Endothelial cell of umbilical vein (primary cell): ENCODE measurements around the gene LEUTX. TPM values are rescaled to one million over a fixed set of nuclear protein-coding genes. Genes with fewer than 3 reads are reported as not detected.

Source experiments
- BruUV-seq: library from RNA; stranded (reverse); fragments of 400-500 nt; replicated peaks from 2 replicates; lab custom pipeline; 2021; lab: Mats Ljungman, UMichigan
- CTCF ChIA-PET: fragments of 300-600, 350-600 bp; sonication (Branson Sonifier 250); formaldehyde crosslinking; loops from one replicate; lab custom pipeline; 2021; ENCODE audit warnings: antibody characterized with exemption, inconsistent platforms; lab: Charles Lee
- POLR2A ChIA-PET: fragments of 300-600, 350-600 bp; sonication (Branson Sonifier 250); formaldehyde crosslinking; loops from one replicate; lab custom pipeline; 2021; ENCODE audit warnings: antibody characterized with exemption, inconsistent platforms; lab: Charles Lee
- DNase-seq: peaks from one replicate; pipeline ENCODE4 v3.0.0-alpha.2; 2011; ENCODE audit warnings: low read depth, low spot score
- FAIRE-seq: peaks from 2 replicates; lab custom pipeline; 2011; peaks lifted over from hg19 to GRCh38; lab: Jason Lieb, UNC
- H2AFZ ChIP-seq: 2 replicates; pipeline ENCODE4 v1.6.0; 2012; ENCODE audit warnings: low read depth, low read length, control low read depth, inconsistent platforms
- H3K27ac ChIP-seq: 2 replicates; pipeline ENCODE4 v1.5.1; 2011; ENCODE audit warnings: low read depth, mild to moderate bottlenecking, control low read depth, low read length, moderate library complexity; ENCODE audit not compliant: insufficient read depth
- H3K27me3 ChIP-seq, 2 experiments: 2 replicates each; pipeline versions ENCODE4 v1.6.0 to v1.6.1; 2011; ENCODE audit warnings: low read length in 2 of 2, mixed read lengths in 1 of 2; ENCODE audit not compliant: control insufficient read depth in 2 of 2, insufficient read depth in 2 of 2
- H3K36me3 ChIP-seq, 2 experiments: 2 replicates in 1 of 2; 3 replicates in 1 of 2; pipeline ENCODE4 v1.5.1; 2011; ENCODE audit warnings: low read length in 2 of 2, mild to moderate bottlenecking in 1 of 2, moderate library complexity in 1 of 2; ENCODE audit not compliant: control insufficient read depth in 2 of 2, insufficient read depth in 2 of 2; ENCODE audit errors: extremely low read depth in 1 of 2
- H3K4me1 ChIP-seq: 3 replicates; pipeline ENCODE4 v1.5.1; 2011; ENCODE audit warnings: mild to moderate bottlenecking, low read length; ENCODE audit not compliant: control insufficient read depth, insufficient read depth; ENCODE audit errors: extremely low read depth
- H3K4me2 ChIP-seq: 2 replicates; pipeline ENCODE4 v1.6.1; 2011; ENCODE audit warnings: low read length, control low read depth, mixed read lengths; ENCODE audit not compliant: insufficient read depth
- H3K4me3 ChIP-seq, 3 experiments: fragments of 200-600 bp in 1 of 3; sonication (generic), shearing (Covaris generic) in 1 of 3; replicated peaks in 1 of 3; 2 replicates each; pipeline ENCODE4 v1.5.1; 2011 to 2016; ENCODE audit warnings: control low read depth in 3 of 3, low read length in 3 of 3, mild to moderate bottlenecking in 2 of 3, inconsistent platforms in 1 of 3, low read depth in 1 of 3, moderate library complexity in 1 of 3; ENCODE audit not compliant: insufficient read depth in 1 of 3
- H3K79me2 ChIP-seq: 2 replicates; pipeline ENCODE4 v1.6.0; 2012; ENCODE audit warnings: low read length, inconsistent platforms; ENCODE audit not compliant: control insufficient read depth, insufficient read depth
- H3K9ac ChIP-seq: replicated peaks from 2 replicates; pipeline ENCODE3; 2011; ENCODE audit warnings: low read length, control low read depth; ENCODE audit not compliant: insufficient read depth; ENCODE audit errors: extremely low read depth
- H3K9me1 ChIP-seq: replicated peaks from 3 replicates; pipeline ENCODE4 v1.6.0; 2011; ENCODE audit warnings: mild to moderate bottlenecking, low read length; ENCODE audit not compliant: control insufficient read depth, insufficient read depth; ENCODE audit errors: extremely low read depth
- H3K9me3 ChIP-seq: replicated peaks from 2 replicates; pipeline ENCODE4 v1.5.1; 2012; ENCODE audit warnings: low read length, inconsistent platforms; ENCODE audit not compliant: control insufficient read depth, insufficient read depth
- H4K20me1 ChIP-seq: replicated peaks from 2 replicates; pipeline ENCODE3; 2011; ENCODE audit warnings: mild to moderate bottlenecking, low read length; ENCODE audit not compliant: control insufficient read depth, insufficient read depth; ENCODE audit errors: extremely low read depth
- EZH2 ChIP-seq: IDR thresholded peaks from 2 replicates; pipeline ENCODE4 v1.6.1; 2012; ENCODE audit warnings: borderline replicate concordance, low read depth, mild to moderate bottlenecking, moderate library complexity, low read length, inconsistent platforms; ENCODE audit not compliant: severe bottlenecking
- FOS ChIP-seq: IDR thresholded peaks from 2 replicates; pipeline ENCODE4 v1.6.1; 2011; ENCODE audit warnings: mild to moderate bottlenecking, low read length, moderate library complexity, borderline replicate concordance; ENCODE audit not compliant: insufficient read depth
- GATA2 ChIP-seq: IDR thresholded peaks from 2 replicates; pipeline ENCODE4 v1.7.0; 2011; ENCODE audit warnings: low read depth, mild to moderate bottlenecking, moderate library complexity, mixed read lengths, low read length; ENCODE audit not compliant: insufficient read length, insufficient read depth
- JUN ChIP-seq: IDR thresholded peaks from 2 replicates; pipeline ENCODE4 v1.6.1; 2011; ENCODE audit warnings: borderline replicate concordance, low read depth; ENCODE audit not compliant: insufficient read length, insufficient read depth
- MYC ChIP-seq: IDR thresholded peaks from one replicate; pipeline ENCODE4 v1.6.1; 2011; ENCODE audit warnings: mild to moderate bottlenecking, low read depth, low read length
- POLR2A ChIP-seq: IDR thresholded peaks from 2 replicates; pipeline ENCODE4 v1.6.1; 2012; ENCODE audit warnings: low read depth, mild to moderate bottlenecking, control low read depth, low read length
- POLR2AphosphoS5 ChIP-seq: IDR thresholded peaks from 2 replicates; pipeline ENCODE4 v1.6.1; 2012; ENCODE audit warnings: low read depth, mild to moderate bottlenecking, control low read depth, low read length, moderate library complexity; ENCODE audit not compliant: insufficient read depth
- dilution Hi-C: fragments of 300-500 bp; cut with MboI; formaldehyde crosslinking; loops from one replicate; pipeline ENCODE4 v1.15.0; 2019; ENCODE audit warnings: low sequenced_read_pairs; ENCODE audit not compliant: extremely low pct_ligation_motif_present
- intact Hi-C: fragments of 100-400 bp; cut with micrococcal nuclease; formaldehyde crosslinking; loops from one replicate; pipeline ENCODE4 v1.10.0; 2022
- polyA plus RNA-seq, 4 experiments: library from polyadenylated mRNA; depleted of rRNA in 3 of 4; stranded (reverse) in 3 of 4; unstranded in 1 of 4; fragments of >200 nt; gene quantifications; 2 replicates each; pipeline versions ENCODE4 v1.2.1 to v1.2.3, GENCODE V29; 2011 to 2012; ENCODE audit warnings: missing spikeins in 1 of 4
- total RNA-seq: library from RNA; stranded (reverse); gene quantifications from 2 replicates; pipeline ENCODE4 v1.2.3, GENCODE V29; 2021
- TF ChIP-seq, protein P1 (sequence below), 2 donors: IDR thresholded peaks; 1 replicate in 1 of 2; 2 replicates in 1 of 2; pipeline ENCODE4 v1.5.1; 2011; ENCODE audit warnings: low read length in 2 of 2, mild to moderate bottlenecking in 2 of 2, moderate library complexity in 2 of 2, control low read depth in 1 of 2, inconsistent platforms in 1 of 2, low read depth in 1 of 2; ENCODE audit not compliant: insufficient read depth in 1 of 2; ENCODE audit errors: extremely low read depth in 1 of 2
- TF ChIP-seq, protein P2 (sequence below): IDR thresholded peaks from 2 replicates; pipeline ENCODE4 v1.6.1; 2011; ENCODE audit not compliant: insufficient read depth, insufficient read length

The LEUTX gene
- total and polyA plus RNA-seq, 2 donors (not counting 3 experiments of a cell fraction or from before 2014, with no cell fraction given), result not detected

DNA sequence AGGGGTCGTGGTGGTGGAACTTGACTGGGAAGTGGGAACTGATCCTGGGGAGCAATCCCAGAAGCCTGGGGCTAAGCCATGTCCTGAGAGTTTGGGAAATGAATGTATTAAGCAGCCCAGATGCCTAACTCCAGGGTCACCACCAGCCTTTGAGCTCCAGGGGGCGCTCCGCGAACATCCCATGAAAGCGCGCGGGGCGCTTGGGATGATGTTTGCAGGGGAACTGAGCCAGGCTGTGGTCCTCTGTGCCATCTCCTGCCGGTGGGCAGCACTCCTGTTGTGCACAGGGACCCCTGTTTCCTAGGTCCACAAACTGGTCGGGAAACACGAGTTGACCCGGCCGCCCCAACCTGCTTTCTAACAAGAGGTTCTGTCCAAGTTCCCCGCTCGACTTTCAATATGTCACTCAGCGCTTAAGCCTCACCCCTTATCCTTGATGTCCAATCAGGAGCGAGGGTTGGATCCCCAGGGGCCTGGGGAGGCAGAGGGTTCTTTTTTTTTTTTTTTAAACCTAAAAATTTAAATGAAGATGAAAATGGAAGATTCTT lies 14.4 kb downstream of the LEUTX start:
- dilution Hi-C loops (no loop called here), intact Hi-C loops (loop anchor here (1.0 kb wide), 3 partner anchors 31 to 177 kb away; no protein-coding TSS in a partner anchor)
- no peaks in the 10 kb centered on the region for H3K9me3 ChIP-seq
- DNase-seq (peak; percentile 78), FAIRE-seq (peak; percentile 74)
- H2AFZ ChIP-seq, result peak overlapping the region; percentile 93
- ChIA-PET CTCF (interaction anchor here (0.7 to 3.4 kb wide), 27 partner anchors 9 to 1139 kb away, joined by 3 to 92 read pairs (median 6); partner anchors contain the start of genes DYRK1B, FBL and PSMC4), POLR2A (interaction anchor here (1.2 kb wide), 1 partner anchor 40 kb away, joined by 3 read pairs; the partner anchor contains the start of gene DYRK1B)
- TF ChIP-seq GATA2 (no peak), POLR2A (no peak)
- TF ChIP-seq, protein P1, sequence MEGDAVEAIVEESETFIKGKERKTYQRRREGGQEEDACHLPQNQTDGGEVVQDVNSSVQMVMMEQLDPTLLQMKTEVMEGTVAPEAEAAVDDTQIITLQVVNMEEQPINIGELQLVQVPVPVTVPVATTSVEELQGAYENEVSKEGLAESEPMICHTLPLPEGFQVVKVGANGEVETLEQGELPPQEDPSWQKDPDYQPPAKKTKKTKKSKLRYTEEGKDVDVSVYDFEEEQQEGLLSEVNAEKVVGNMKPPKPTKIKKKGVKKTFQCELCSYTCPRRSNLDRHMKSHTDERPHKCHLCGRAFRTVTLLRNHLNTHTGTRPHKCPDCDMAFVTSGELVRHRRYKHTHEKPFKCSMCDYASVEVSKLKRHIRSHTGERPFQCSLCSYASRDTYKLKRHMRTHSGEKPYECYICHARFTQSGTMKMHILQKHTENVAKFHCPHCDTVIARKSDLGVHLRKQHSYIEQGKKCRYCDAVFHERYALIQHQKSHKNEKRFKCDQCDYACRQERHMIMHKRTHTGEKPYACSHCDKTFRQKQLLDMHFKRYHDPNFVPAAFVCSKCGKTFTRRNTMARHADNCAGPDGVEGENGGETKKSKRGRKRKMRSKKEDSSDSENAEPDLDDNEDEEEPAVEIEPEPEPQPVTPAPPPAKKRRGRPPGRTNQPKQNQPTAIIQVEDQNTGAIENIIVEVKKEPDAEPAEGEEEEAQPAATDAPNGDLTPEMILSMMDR (IDR thresholded peaks at IDR 0.05; ENCODE audit: extremely low read depth in 1 of 2, insufficient read depth in 1 of 2, low read depth in 1 of 2, low read length in 2 of 2), result peak; percentile 84 to 96
- no peaks in the 10 kb centered on the region for H3K4me1 ChIP-seq
- H3K9me1 ChIP-seq, result no peaks in the 10 kb centered on the region
- H3K27ac ChIP-seq, result no peak overlapping the region
- peak overlapping the region; percentile 81 for H3K4me2 ChIP-seq
- peak overlapping the region; percentile 21 to 51 (median 29) for H3K4me3 ChIP-seq
- H4K20me1 ChIP-seq, result no peaks in the 10 kb centered on the region
- H3K9ac ChIP-seq, result no peak overlapping the region
- no peaks in the 10 kb centered on the region for H3K79me2 ChIP-seq
- no peaks in the 10 kb centered on the region for H3K36me3 ChIP-seq
- H3K27me3 ChIP-seq, result peaks cover 1 to 11% of the 10 kb centered on the region in 2 experiments
- no TSS peak for BruUV-seq

DNA sequence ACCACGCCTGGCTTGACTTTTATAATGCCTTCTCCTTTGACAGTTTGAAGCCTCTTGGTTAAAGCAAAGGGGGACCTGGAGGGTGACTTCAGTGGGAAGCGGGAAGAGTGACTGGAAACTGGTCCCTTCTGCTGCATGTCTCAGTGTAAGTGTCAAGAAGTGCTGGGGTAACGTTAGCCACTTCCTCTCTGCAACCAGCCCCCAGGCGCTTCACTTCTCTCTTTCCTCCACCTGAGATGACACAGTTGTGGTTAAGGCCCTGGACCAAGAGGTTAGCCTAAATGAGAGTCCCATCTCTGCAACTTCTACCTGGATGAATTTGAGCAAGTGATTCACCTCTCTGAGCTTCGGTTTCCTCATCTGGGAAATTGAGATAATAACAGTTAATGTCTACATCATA lies 16.3 kb downstream of the LEUTX start:
- dilution Hi-C loops, result no loop called here
- H3K27ac ChIP-seq, result no peak overlapping the region
- H3K9ac ChIP-seq, result no peak overlapping the region
- H3K4me2 ChIP-seq, result no peak overlapping the region
- H3K27me3 ChIP-seq, result peaks cover 3 to 13% of the 10 kb centered on the region in 2 experiments
- ChIA-PET CTCF (no interaction called here), POLR2A (no interaction called here)
- H3K9me1 ChIP-seq, result no peaks in the 10 kb centered on the region
- no peaks in the 10 kb centered on the region for H3K79me2 ChIP-seq
- FAIRE-seq (no peak), DNase-seq (no peak)
- no peak overlapping the region for H2AFZ ChIP-seq
- no TSS peak for BruUV-seq
- H3K4me1 ChIP-seq, result no peaks in the 10 kb centered on the region
- H3K4me3 ChIP-seq, result no peak overlapping the region
- no peaks in the 10 kb centered on the region for H4K20me1 ChIP-seq
- intact Hi-C loops, result no loop called here
- TF ChIP-seq MYC (no peak), JUN (no peak), EZH2 (no peak), FOS (no peak), POLR2A (no peak), GATA2 (no peak), POLR2AphosphoS5 (no peak)
- TF ChIP-seq, protein P1 (IDR thresholded peaks at IDR 0.05; ENCODE audit: extremely low read depth in 1 of 2, insufficient read depth in 1 of 2, low read depth in 1 of 2, low read length in 2 of 2), result no peak
- TF ChIP-seq, protein P2, sequence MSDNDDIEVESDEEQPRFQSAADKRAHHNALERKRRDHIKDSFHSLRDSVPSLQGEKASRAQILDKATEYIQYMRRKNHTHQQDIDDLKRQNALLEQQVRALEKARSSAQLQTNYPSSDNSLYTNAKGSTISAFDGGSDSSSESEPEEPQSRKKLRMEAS, result no peak
- H3K36me3 ChIP-seq, result no peaks in the 10 kb centered on the region
- H3K9me3 ChIP-seq, result no peaks in the 10 kb centered on the region
